Kidney (tissue), 14 donors: ENCODE results near the gene SUPT5H. TPM values are rescaled to one million over a fixed set of nuclear protein-coding genes. Genes with fewer than 3 reads are reported as not detected.

Source experiments
- DNase-seq, 5 donors: peaks; one replicate each; pipeline ENCODE4 v3.0.0-alpha.2; 2013 to 2020
- FAIRE-seq: peaks from 2 replicates; lab custom pipeline; 2012; peaks lifted over from hg19 to GRCh38; lab: Jason Lieb, UNC
- H3K27ac ChIP-seq, 2 donors: one replicate each; pipeline ENCODE4 v1.7.0; 2013; ENCODE audit warnings: low read depth in 2 of 2, low read length in 2 of 2, inconsistent platforms in 1 of 2
- H3K27me3 ChIP-seq: one replicate; pipeline ENCODE4 v1.7.1; 2013; ENCODE audit warnings: low read length, inconsistent platforms; ENCODE audit not compliant: control insufficient read depth, insufficient read depth
- H3K36me3 ChIP-seq, 3 donors: one replicate each; pipeline versions ENCODE4 v1.7.0 to v1.7.1; 2013; ENCODE audit warnings: low read length in 3 of 3, control low read depth in 1 of 3, inconsistent platforms in 1 of 3; ENCODE audit not compliant: insufficient read depth in 3 of 3, control insufficient read depth in 2 of 3
- H3K4me1 ChIP-seq, 3 donors: one replicate each; pipeline versions ENCODE4 v1.7.0 to v1.7.1; 2013; ENCODE audit warnings: low read length in 3 of 3, inconsistent platforms in 1 of 3, low read depth in 1 of 3; ENCODE audit not compliant: control insufficient read depth in 2 of 3, insufficient read depth in 2 of 3
- H3K4me3 ChIP-seq, 3 donors: one replicate each; pipeline versions ENCODE4 v1.7.0 to v1.8.1; 2013; ENCODE audit warnings: low read length in 3 of 3, control low read depth in 1 of 3, inconsistent platforms in 1 of 3
- H3K9ac ChIP-seq, 3 donors: one replicate each; pipeline versions ENCODE4 v1.7.0 to v1.7.1; 2013; ENCODE audit warnings: low read length in 3 of 3, control low read depth in 1 of 3, inconsistent platforms in 1 of 3
- H3K9me3 ChIP-seq, 3 donors: one replicate each; pipeline versions ENCODE4 v1.7.0 to v1.7.1; 2013; ENCODE audit warnings: low read length in 3 of 3, control low read depth in 1 of 3, inconsistent platforms in 1 of 3; ENCODE audit not compliant: control insufficient read depth in 2 of 3, insufficient read depth in 1 of 3
- CTCF ChIP-seq: IDR thresholded peaks from 3 replicates; pipeline ENCODE4 v1.5.1; 2012; ENCODE audit warnings: mild to moderate bottlenecking, moderate library complexity, borderline replicate concordance; ENCODE audit not compliant: insufficient read depth; ENCODE audit errors: extremely low read depth
- intact Hi-C: fragments of 100-400 bp; cut with DNase I; formaldehyde crosslinking; loops from one replicate; pipeline ENCODE4 v1.11.1; 2022
- polyA plus RNA-seq: library from polyadenylated mRNA; stranded (reverse); fragments of 350-450 nt; fragmentation: Illumina TruSeq; extraction: RNeasy Lipid Tissue Mini Kit (QIAGEN cat#74804); gene quantifications from one replicate; pipeline ENCODE4 v1.2.3, GENCODE V29; 2014; ENCODE audit warnings: low read depth, low replicate concordance; ENCODE audit not compliant: insufficient read depth
- total RNA-seq: library from RNA; stranded (reverse); fragmentation: NEBNext Ultra II Directional; extraction: Animal tissue kit (Norgen Biotek cat#: 25700); gene quantifications from one replicate; pipeline ENCODE4 v1.2.1, GENCODE V29; 2021
- donor health status: control.
- donor health status: control.
- donor health status: control.
- donor health status: control.
- donor health status: control.
- donor health status: DM: yes; HTN: yes; CAD: no.
- donor health status: Normal renal cell carcinoma (clear cell type).

SUPT5H gene
- total and polyA plus RNA-seq, 2 donors from 2014 or later: 106 to 123 TPM

- H3K36me3 ChIP-seq: no peaks in the 10 kb centered on the region
- H3K9me3 ChIP-seq: no peaks in the 10 kb centered on the region
- no peak for TF ChIP-seq CTCF
- no peak overlapping the region for H3K27ac ChIP-seq
- DNase-seq (peak in 1 of 5 donors; percentile 38), FAIRE-seq (no peak)
- intact Hi-C loops: no loop called here
- H3K9ac ChIP-seq: peak overlapping the region in 1 of 3 donors; percentile 7
- H3K4me1 ChIP-seq: peaks cover 0 to 11% (median 0%) of the 10 kb centered on the region in 3 donors
- H3K27me3 ChIP-seq: no peaks in the 10 kb centered on the region
- H3K4me3 ChIP-seq: peak overlapping the region in 1 of 3 donors; percentile 61
Observed at GRCh38 chr19:39515551-39516191, 70.3 kb downstream of the SUPT5H start.

- intact Hi-C loops: no loop called here
- no peak for FAIRE-seq
- Histone ChIP-seq H3K9ac (no peak overlapping the region), H3K27me3 (no peaks in the 10 kb centered on the region), H3K9me3 (no peaks in the 10 kb centered on the region), H3K36me3 (no peaks in the 10 kb centered on the region), H3K27ac (no peak overlapping the region), H3K4me1 (peaks cover 0 to 11% (median 0%) of the 10 kb centered on the region in 3 donors), H3K4me3 (peak overlapping the region in 1 of 3 donors; percentile 61)
- no peak for TF ChIP-seq CTCF
- DNase-seq: no peak
Observed at GRCh38 chr19:39516270-39516669, 70.9 kb downstream of the SUPT5H start.

GRCh38 chr19:39517432-39517831 is 72.0 kb downstream of the SUPT5H start:
- Histone ChIP-seq H3K36me3 (no peaks in the 10 kb centered on the region), H3K9ac (no peak overlapping the region), H3K27me3 (no peaks in the 10 kb centered on the region), H3K4me3 (no peak overlapping the region), H3K4me1 (peaks cover 0 to 11% (median 0%) of the 10 kb centered on the region in 3 donors), H3K27ac (no peak overlapping the region), H3K9me3 (no peaks in the 10 kb centered on the region)
- intact Hi-C loops: no loop called here
- no peak for DNase-seq
- no peak for TF ChIP-seq CTCF
- FAIRE-seq: no peak

GRCh38 chr19:39518458-39518857 is 73.1 kb downstream of the SUPT5H start:
- peak in 3 of 5 donors; percentile 24 to 53 (median 51) for DNase-seq
- intact Hi-C loops: no loop called here
- FAIRE-seq: no peak
- H3K36me3 ChIP-seq: no peaks in the 10 kb centered on the region
- H3K4me3 ChIP-seq: no peak overlapping the region
- no peak overlapping the region for H3K27ac ChIP-seq
- no peak for TF ChIP-seq CTCF
- no peaks in the 10 kb centered on the region for H3K9me3 ChIP-seq
- H3K4me1 ChIP-seq: peaks cover 0 to 11% (median 0%) of the 10 kb centered on the region in 3 donors
- H3K9ac ChIP-seq: no peak overlapping the region
- H3K27me3 ChIP-seq: no peaks in the 10 kb centered on the region
